GM21737 (cell line): ENCODE measurements around the gene KBTBD4.
"Not testable (repeated sequence)": the region's sequence is repeated elsewhere in the genome, so short reads cannot be mapped to it uniquely, and the experiment has no call there.

Source experiments
- ATAC-seq: cut with Tn5 transposase; IDR thresholded peaks from one replicate; pipeline ENCODE4 v1.9.1; 2021; ENCODE audit warnings: mild to moderate bottlenecking, moderate library complexity; ENCODE audit not compliant: unreplicated experiment

The KBTBD4 gene

GRCh38 chr11:47529951-47530350 is 48.8 kb downstream of the KBTBD4 start:
- ATAC-seq: no peak

- no peak for ATAC-seq
Measured at GRCh38 chr11:47527186-47527585, 51.6 kb downstream of the KBTBD4 start.

- ATAC-seq: not testable (repeated sequence)
Measured at GRCh38 chr11:47526032-47526431, 52.7 kb downstream of the KBTBD4 start.

GRCh38 chr11:47524291-47524874 is 54.4 kb downstream of the KBTBD4 start:
- no peak for ATAC-seq

DNA sequence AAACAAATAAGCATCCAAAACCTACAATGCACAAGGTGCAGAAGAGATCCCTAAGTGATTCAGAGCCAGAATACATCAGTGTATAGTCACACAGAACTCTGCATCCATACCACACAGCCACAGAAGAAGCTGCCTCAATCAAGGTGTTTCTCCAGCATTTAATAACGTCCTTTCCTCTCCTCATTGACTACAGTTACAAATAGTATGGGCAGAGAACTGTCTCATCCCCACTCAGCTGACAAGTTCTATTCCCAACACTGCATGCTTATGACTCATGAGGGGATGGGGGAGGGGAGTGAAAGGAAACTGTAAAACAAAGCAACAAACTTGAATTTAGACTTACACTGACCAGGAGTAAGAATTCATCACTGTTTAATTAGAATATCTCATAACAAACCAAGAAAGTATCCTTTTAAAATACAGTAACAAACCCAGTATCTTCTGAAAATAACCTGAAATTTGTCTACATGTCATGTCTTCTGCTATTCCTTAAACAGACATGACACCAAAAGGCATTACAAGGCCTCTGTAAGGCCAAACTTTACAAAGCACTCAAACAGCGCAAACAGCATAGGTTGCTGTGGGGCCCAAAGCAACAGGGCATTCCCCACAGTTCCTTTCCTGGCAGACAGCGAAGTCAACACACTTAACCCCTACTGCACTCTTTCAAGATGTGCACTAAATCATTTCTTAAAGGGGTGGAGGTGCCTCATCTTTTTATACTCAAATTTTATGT is 55.1 kb downstream of the KBTBD4 start:
- no peak for ATAC-seq
